Stimulated activated naive B cell treated with anti-CD40 and anti-IgM and Interleukin-4, amounts not matched to agents 10 μg/mL and 1 μg/mL and 100 μg/mL, for 72 hours (primary cell): ENCODE data around the gene ANXA2R.

Experiments used
- ATAC-seq, 2 donors: fragments of 150-1000 bp; cut with Tn5 transposase; replicated peaks; 2 replicates each; pipeline ENCODE4 v1.10.0; 2021; ENCODE audit warnings: moderate library complexity in 1 of 2
- DNase-seq: peaks from one replicate; pipeline ENCODE4 v3.0.0; 2021
- H3K27ac Mint-ChIP-seq: one replicate; pipeline ENCODE4 v1.8.0; 2022; ENCODE audit warnings: mild to moderate bottlenecking, mixed read lengths
- H3K27me3 Mint-ChIP-seq, 2 donors: one replicate each; pipeline ENCODE4 v1.8.0; 2022; ENCODE audit warnings: mixed read lengths in 2 of 2
- H3K36me3 Mint-ChIP-seq, 2 donors: one replicate each; pipeline ENCODE4 v1.8.0; 2022; ENCODE audit warnings: mixed read lengths in 2 of 2, mild to moderate bottlenecking in 1 of 2
- H3K4me1 Mint-ChIP-seq, 2 donors: one replicate each; pipeline ENCODE4 v1.8.0; 2022; ENCODE audit warnings: mixed read lengths in 2 of 2, mild to moderate bottlenecking in 1 of 2
- H3K4me3 Mint-ChIP-seq, 2 donors: one replicate each; pipeline ENCODE4 v1.8.0; 2022; ENCODE audit warnings: mild to moderate bottlenecking in 2 of 2, mixed read lengths in 2 of 2, moderate library complexity in 1 of 2
- H3K9me3 Mint-ChIP-seq, 2 donors: one replicate each; pipeline ENCODE4 v1.8.0; 2022; ENCODE audit warnings: mixed read lengths in 2 of 2, mild to moderate bottlenecking in 1 of 2

Gene ANXA2R

DNA sequence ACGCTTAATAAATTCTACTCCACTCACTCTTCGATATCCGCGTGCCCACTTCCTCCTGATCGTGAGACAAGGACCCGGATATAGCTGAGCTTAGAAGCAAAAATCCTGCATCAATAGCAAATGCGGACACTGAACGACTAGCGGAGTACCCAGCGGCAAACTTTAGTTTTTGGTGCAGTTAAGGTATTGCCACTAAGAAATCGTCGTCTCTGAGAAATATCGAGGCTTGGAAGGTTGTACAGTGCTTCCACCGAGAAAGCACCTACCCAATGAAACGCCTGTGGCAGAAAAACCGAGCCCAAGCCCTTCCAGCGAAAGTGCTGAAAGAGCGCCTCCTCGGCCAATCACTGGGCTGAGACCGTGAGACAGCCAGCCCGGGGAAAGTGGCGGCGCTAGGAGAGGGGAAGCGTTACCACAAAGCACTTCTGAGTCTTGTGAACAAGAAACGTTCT lies 32.2 kb downstream of the ANXA2R start:
- no peaks in the 10 kb centered on the region for H3K27me3 Mint-ChIP-seq
- H3K4me3 Mint-ChIP-seq, result peak overlapping the region; percentile 80 to 90
- DNase-seq (peak; percentile 80), ATAC-seq (peak; percentile 62 to 68)
- no peaks in the 10 kb centered on the region for H3K9me3 Mint-ChIP-seq
- H3K36me3 Mint-ChIP-seq, result no peaks in the 10 kb centered on the region
- H3K4me1 Mint-ChIP-seq, result peaks cover 9 to 21% of the 10 kb centered on the region in 2 donors
- H3K27ac Mint-ChIP-seq, result peak overlapping the region; percentile 93

GRCh38 chr5:43007246-43007910 lies 32.7 kb downstream of the ANXA2R start:
- Mint-ChIP-seq H3K9me3 (no peaks in the 10 kb centered on the region), H3K27me3 (no peaks in the 10 kb centered on the region), H3K36me3 (no peaks in the 10 kb centered on the region), H3K4me1 (peaks cover 9 to 21% of the 10 kb centered on the region in 2 donors), H3K27ac (peak overlapping the region; percentile 93), H3K4me3 (peak overlapping the region; percentile 80 to 90)
- DNase-seq (peak; percentile 74), ATAC-seq (peak; percentile 27 to 40)

DNA sequence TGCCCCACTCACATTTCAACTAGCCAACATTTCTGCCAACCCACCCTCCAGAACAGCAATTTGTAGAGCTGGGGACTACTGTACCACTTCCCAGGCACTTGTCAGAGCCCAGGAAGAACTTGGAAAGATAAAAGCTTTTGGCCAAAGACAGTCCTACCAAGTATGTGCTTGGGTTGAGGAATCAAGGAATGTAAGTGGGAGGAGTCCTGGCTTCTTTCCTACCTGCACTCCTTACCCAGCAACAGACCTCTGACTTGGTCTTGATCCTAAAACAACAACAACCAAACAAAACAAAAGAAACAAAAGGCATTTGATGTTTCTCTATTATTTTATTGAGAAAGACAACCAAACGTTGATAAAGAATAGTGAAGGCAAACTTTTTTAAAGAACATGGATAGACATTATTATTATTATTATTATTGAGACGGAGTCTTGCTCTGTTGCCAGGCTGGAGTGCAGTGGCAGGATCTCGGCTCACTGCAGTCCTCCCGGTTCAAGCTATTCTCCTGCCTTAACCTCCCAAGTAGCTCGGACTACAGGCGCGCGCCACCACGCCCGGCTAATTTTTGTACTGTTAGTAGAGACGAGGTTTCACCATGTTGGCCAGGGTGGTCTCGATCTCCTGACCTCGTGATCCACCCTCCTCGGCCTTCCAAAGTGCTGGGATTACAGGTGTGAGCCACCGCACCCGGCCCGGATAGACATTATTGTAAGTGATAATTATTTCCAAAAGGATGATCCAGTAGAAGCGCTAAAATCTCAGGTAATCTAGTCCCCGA lies 33.5 kb downstream of the ANXA2R start:
- no peak for DNase-seq
- no peaks in the 10 kb centered on the region for H3K36me3 Mint-ChIP-seq
- no peaks in the 10 kb centered on the region for H3K9me3 Mint-ChIP-seq
- no peak for ATAC-seq
- H3K27me3 Mint-ChIP-seq, result peaks cover 0 to under 1% of the 10 kb centered on the region in 2 donors
- H3K4me3 Mint-ChIP-seq, result peak overlapping the region; percentile 80 to 90
- H3K4me1 Mint-ChIP-seq, result peaks cover 9 to 21% of the 10 kb centered on the region in 2 donors
- peak overlapping the region; percentile 11 for H3K27ac Mint-ChIP-seq

DNA sequence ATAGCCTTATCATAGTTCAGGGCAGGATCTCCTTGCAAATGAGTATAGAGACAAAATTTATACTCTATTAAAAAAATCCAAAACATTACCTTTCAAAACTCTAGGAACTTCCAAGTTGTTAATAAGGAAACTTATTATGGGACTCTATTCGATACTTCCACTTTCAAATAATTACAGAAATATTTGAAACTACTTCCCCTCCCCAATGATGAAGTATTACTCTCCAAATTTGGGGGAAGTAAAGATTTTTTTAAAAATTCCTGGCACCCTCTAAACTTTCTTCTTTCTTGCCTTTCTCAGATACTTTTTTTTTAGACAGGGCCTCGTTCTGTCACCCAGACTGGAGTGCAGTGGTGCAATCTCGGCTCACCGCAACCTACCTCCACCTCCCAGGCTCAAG lies 35.1 kb downstream of the ANXA2R start:
- peaks cover 13 to 20% of the 10 kb centered on the region in 2 donors for H3K4me1 Mint-ChIP-seq
- H3K27me3 Mint-ChIP-seq, result peaks cover 11 to 17% of the 10 kb centered on the region in 2 donors
- no peak overlapping the region for H3K27ac Mint-ChIP-seq
- no peaks in the 10 kb centered on the region for H3K9me3 Mint-ChIP-seq
- H3K36me3 Mint-ChIP-seq, result no peaks in the 10 kb centered on the region
- DNase-seq (no peak), ATAC-seq (no peak)
- no peak overlapping the region for H3K4me3 Mint-ChIP-seq

GRCh38 chr5:43001748-43002147 lies 38.4 kb downstream of the ANXA2R start:
- Mint-ChIP-seq H3K4me1 (peaks cover 11 to 15% of the 10 kb centered on the region in 2 donors), H3K27me3 (peaks cover 15 to 21% of the 10 kb centered on the region in 2 donors), H3K36me3 (no peaks in the 10 kb centered on the region), H3K27ac (no peak overlapping the region), H3K9me3 (no peaks in the 10 kb centered on the region), H3K4me3 (no peak overlapping the region)
- ATAC-seq (no peak), DNase-seq (no peak)

GRCh38 chr5:43000914-43001313 lies 39.2 kb downstream of the ANXA2R start:
- Mint-ChIP-seq H3K27me3 (peaks cover 15 to 21% of the 10 kb centered on the region in 2 donors), H3K27ac (no peak overlapping the region), H3K4me3 (peak overlapping the region in 1 of 2 donors; percentile 48), H3K9me3 (no peaks in the 10 kb centered on the region), H3K4me1 (peaks cover 11 to 15% of the 10 kb centered on the region in 2 donors), H3K36me3 (no peaks in the 10 kb centered on the region)
- no peak for ATAC-seq
- no peak for DNase-seq

GRCh38 chr5:43000111-43000840 lies 39.8 kb downstream of the ANXA2R start:
- Mint-ChIP-seq H3K27me3 (peaks cover 15 to 21% of the 10 kb centered on the region in 2 donors), H3K9me3 (no peaks in the 10 kb centered on the region), H3K4me3 (peak overlapping the region; percentile 77), H3K4me1 (peaks cover 11 to 18% of the 10 kb centered on the region in 2 donors), H3K27ac (peak overlapping the region; percentile 9), H3K36me3 (no peaks in the 10 kb centered on the region)
- DNase-seq (no peak), ATAC-seq (peak; percentile 33 to 57)

DNA sequence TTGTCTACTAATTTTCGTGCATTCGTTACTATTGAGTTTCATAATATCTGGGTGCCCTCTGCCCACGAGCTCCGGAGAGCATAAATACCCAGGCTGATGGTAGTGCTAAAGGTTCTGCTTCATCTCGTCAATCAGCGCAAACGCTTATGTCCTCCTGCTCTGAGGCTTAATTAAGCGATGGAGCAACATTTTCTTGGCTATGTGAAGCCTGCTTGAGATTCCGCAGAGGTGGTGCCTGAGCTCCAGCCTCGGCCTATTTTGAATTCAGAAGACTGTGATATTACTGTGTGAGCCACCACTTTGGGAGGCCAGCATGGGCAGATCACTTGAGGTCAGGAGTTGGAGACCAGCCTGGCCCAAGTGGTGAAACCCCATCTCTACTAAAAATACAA lies 44.8 kb downstream of the ANXA2R start:
- no peak for ATAC-seq
- Mint-ChIP-seq H3K36me3 (peaks cover 0 to 5% of the 10 kb centered on the region in 2 donors), H3K27me3 (peaks cover 7% of the 10 kb centered on the region in 2 donors), H3K27ac (peak overlapping the region; percentile 100), H3K4me1 (peaks cover 19 to 25% of the 10 kb centered on the region in 2 donors), H3K9me3 (no peaks in the 10 kb centered on the region), H3K4me3 (peak overlapping the region; percentile 94 to 99)
- no peak for DNase-seq

GRCh38 chr5:42994555-42995359 lies 45.4 kb downstream of the ANXA2R start:
- Mint-ChIP-seq H3K4me3 (peak overlapping the region; percentile 94 to 99), H3K27me3 (peaks cover under 1 to 1% of the 10 kb centered on the region in 2 donors), H3K9me3 (no peaks in the 10 kb centered on the region), H3K4me1 (peaks cover 19 to 25% of the 10 kb centered on the region in 2 donors), H3K36me3 (peaks cover 0 to 9% of the 10 kb centered on the region in 2 donors), H3K27ac (peak overlapping the region; percentile 100)
- peak; percentile 85 for DNase-seq
- ATAC-seq, result peak; percentile 62 to 63

GRCh38 chr5:42994246-42994554 lies 45.9 kb downstream of the ANXA2R start:
- peak overlapping the region; percentile 100 for H3K27ac Mint-ChIP-seq
- H3K4me1 Mint-ChIP-seq, result peaks cover 21 to 26% of the 10 kb centered on the region in 2 donors
- DNase-seq (no peak), ATAC-seq (no peak)
- peaks cover 2 to 9% of the 10 kb centered on the region in 2 donors for H3K36me3 Mint-ChIP-seq
- H3K4me3 Mint-ChIP-seq, result peak overlapping the region; percentile 94 to 99
- H3K9me3 Mint-ChIP-seq, result no peaks in the 10 kb centered on the region
- H3K27me3 Mint-ChIP-seq, result no peaks in the 10 kb centered on the region

DNA sequence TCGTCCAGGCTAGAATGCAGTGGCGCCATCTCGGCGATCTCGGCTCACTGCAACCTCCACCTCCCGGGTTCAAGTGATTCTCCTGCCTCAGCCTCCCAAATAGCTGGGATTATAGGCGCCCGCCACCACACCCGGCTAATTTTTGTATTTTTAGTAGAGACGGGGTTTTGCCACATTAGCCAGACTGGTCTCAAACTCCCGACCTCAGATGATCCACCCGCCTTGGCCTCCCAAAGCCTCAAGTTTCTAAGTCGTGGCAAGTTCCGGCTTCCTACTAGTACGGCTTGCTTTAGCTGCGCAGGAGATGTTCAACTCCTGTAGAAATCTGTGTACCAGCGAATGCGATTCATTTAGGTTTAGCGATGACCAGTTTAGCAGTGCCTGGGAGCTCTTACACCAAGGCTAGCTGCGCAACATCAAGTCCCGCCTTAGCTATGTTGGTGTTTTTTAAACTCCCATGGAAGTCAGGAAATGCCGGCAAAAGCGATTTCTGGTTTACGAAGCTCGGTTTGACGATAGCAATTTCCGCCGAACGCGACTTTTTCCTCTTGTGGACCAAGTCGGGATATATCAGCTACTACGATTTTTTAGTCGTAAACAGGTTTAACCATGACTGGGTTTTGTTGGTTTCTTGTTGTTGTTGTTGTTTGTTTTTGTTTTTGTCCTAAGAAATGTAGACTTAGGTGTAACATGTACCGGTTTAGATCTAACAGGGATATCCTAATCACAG lies 46.4 kb downstream of the ANXA2R start:
- ATAC-seq (peak; percentile 4 to 14), DNase-seq (peak; percentile 43)
- Mint-ChIP-seq H3K4me1 (peaks cover 21 to 26% of the 10 kb centered on the region in 2 donors), H3K4me3 (peak overlapping the region; percentile 94 to 99), H3K27ac (peak overlapping the region; percentile 100), H3K36me3 (peaks cover 3 to 9% of the 10 kb centered on the region in 2 donors), H3K27me3 (no peaks in the 10 kb centered on the region), H3K9me3 (no peaks in the 10 kb centered on the region)

DNA sequence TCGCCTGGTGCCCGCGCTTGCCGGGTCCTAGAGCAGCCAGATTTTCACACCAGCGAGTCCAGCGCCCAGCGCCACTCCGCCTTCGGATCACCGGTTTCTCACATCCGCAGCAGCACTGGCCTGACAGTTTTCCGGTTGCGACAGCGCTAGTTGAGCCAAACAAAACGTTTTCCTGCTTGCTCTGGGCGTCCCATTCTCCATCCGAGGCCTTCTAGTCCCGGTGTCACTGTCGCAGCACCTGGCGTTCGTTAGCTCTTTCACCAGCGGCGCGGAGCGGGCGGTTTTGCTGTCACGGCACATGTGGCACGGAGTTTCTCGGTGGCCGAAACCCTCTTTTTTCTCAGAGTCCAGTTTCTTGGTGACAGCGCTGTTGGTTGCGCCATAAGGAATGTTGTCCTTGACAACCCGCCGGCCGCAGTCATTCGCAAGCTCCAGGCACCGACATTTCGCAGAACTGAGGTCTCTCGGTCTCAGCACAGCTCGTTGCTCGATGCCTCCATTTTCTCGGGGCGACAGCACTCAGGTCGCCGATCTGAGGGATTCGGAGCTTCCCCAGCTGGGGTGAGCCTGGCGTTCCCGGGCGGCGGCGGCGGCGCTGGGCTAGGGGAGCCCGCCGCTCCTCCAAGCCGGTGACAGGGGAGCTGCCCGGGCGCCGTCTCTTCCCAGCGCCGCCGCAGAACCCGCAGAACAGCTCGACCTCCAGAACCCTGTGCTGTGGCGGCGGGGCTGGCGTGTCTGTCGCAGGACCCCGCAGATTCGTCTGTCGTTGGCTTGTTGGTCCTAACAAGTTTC lies 47.8 kb downstream of the ANXA2R start:
- peak overlapping the region; percentile 94 to 99 for H3K4me3 Mint-ChIP-seq
- peaks cover 7 to 15% of the 10 kb centered on the region in 2 donors for H3K36me3 Mint-ChIP-seq
- H3K27me3 Mint-ChIP-seq, result no peaks in the 10 kb centered on the region
- peak overlapping the region; percentile 100 for H3K27ac Mint-ChIP-seq
- peaks cover 24 to 31% of the 10 kb centered on the region in 2 donors for H3K4me1 Mint-ChIP-seq
- peaks cover 0 to 1% of the 10 kb centered on the region in 2 donors for H3K9me3 Mint-ChIP-seq
- peak; percentile 83 for DNase-seq
- peak; percentile 62 to 70 for ATAC-seq
